Measurements from ENCODE around the gene PLCG2.

The PLCG2 gene

GRCh38 chr16:81817789-81818567 is 38.9 kb downstream of the PLCG2 start:
- no peak for DNase-seq

GRCh38 chr16:81818568-81818896 is 39.4 kb downstream of the PLCG2 start:
- DNase-seq = no peak

GRCh38 chr16:81818905-81819304 is 39.8 kb downstream of the PLCG2 start:
- DNase-seq = no peak

DNA sequence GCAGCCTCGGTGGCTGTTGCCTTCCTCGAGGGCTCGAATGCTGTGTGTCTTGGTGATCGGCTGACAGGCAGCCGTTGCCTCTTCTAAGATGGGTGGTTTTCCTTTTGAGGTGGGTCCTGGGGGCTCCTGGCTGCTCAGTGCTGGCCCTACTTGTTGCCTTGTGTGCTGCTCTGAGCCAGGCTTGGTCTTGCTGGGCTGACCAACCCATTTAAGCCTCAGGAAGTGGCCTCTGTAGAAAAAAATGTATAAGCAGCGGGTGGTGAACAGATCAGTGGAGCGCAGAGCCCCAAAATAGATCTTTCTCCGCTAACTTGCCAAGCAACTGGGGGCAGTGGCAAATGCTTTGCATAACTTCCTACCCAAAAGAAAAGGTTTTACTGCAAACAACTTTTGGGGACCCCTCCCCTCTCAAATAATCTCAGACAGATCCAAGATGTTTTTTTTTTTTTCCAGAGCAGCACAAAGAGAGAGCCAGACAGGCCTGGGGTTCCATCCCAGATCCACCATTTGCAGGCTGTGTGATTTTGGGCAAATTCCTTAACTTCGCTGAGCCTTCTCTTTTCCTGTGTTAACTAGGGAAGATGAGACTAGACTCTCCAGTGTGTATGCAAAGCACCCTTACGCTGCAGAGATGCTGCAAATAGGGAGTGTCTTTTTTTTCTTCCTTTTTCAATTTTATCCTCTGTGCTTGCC is 42.5 kb downstream of the PLCG2 start:
- DNase-seq = no peak

DNA sequence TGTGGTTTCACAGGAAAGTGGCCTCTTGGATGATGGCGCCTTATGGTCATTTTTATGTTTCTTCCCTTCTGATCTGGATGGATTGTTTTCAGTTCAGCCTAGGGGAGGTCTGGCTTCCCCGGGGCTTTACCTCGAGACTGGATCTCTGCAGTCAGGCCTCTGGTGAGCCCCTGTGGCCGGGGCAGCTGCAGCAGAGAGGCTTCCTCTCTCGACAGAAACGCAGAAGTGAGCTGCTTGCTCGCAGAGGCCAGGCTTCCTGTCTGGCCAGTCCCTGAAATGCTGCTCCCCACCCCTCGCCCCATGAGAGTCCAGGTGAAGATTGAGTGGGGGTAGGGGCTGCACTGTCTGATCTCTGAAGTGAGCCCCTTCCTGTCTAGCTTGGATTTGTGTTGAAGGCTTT is 44.0 kb downstream of the PLCG2 start:
- DNase-seq = no peak

GRCh38 chr16:81823734-81824133 is 44.6 kb downstream of the PLCG2 start:
- DNase-seq = no peak

GRCh38 chr16:81826523-81826922 is 47.4 kb downstream of the PLCG2 start:
- DNase-seq = no peak

- no peak for DNase-seq
Observed at GRCh38 chr16:81830845-81831540, 51.9 kb downstream of the PLCG2 start.

DNA sequence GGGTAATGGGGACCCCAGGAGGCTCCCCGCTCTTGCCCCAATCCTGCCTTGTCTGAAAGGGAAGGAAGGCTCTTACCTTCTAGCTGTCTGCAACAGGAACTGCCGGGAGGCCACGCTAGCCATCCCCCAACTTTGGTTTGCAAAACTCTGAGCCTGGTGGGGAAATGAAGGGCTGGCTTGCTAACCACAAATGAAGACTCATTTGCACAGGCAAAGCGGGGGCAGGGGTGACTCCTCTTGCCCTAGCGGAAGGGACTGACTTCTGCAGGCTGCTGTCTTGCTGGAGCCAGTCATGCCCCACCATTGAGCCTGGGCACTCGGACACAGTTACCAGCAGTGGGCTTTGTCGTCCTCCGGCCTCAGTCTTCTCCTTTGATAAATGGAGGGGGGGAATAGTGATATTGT is 52.6 kb downstream of the PLCG2 start:
- DNase-seq = no peak

DNA sequence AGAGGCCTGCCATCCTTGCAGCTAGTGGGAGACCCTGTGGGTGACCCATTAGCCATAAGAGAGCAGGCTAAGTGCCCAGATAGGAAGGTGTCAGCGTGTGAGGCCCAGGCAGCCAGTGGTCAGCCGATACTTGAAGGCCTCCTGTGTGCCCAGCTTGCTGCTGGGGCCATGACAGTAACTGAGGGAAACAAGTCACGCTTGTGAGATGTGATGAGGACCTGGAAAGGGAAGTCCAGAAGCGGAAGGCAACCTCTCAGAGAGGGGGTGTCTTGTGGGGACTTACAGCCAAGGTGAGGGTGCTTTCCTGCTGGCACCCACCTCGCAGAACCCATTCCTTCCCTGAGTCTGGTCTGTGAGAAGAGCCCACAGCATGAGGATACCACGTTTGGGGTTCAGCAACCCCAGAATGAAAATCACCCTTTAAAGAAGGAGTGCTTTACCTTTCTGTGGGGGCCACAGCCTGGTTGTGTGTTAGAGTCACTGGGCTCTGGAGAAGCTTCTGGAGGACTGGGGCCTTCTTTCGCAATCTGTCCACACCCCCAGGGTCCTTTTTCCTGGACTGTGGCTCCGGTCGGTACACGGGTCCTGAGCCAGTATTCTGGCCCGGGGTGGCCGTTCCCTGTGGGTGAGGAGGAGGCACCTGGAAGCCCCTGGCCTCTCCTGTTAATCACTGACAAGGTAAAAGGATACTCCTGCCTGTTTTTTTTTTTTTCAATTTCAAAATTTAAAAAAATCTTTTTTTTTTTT is 53.9 kb downstream of the PLCG2 start:
- no peak for DNase-seq

GRCh38 chr16:81833751-81834150 is 54.7 kb downstream of the PLCG2 start:
- no peak for DNase-seq

GRCh38 chr16:81834868-81835267 is 55.8 kb downstream of the PLCG2 start:
- no peak for DNase-seq

DNA sequence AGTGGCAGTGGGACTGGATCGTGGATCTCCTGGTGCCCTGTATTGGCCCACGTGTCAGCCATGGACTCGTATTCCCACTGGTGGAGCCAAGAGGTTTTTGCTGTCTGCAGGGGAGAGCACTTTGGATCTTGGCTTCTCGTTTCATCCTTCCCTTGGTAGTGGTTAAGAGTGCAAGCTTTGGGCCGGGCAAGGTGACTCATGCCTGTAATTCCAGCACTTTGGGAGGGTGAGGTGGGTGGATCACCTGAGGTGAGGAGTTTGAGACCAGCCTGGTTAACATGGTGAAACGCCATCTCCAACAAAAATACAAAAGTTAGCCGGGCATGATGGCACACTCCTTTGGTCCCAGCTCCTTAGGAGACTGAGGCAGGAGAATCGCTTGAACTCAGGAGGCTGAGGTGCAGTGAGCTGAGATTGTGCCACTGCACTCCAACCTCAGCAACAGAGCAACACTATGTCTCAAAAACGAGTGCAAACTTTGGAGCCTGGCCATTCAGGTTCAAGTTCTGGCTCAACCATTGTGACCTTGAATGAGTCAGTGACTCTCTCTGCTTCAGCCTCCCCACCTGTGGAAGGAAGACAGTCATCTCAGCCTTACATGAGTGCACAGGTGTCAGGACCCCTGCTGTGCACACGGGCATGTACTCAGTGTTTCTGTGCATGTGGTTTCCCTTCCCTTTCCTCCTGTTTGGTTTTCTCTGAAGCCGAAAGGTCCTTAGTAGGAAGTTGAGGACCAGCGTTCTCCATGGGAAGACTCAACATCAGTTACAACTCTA is 57.4 kb downstream of the PLCG2 start:
- DNase-seq = no peak

DNA sequence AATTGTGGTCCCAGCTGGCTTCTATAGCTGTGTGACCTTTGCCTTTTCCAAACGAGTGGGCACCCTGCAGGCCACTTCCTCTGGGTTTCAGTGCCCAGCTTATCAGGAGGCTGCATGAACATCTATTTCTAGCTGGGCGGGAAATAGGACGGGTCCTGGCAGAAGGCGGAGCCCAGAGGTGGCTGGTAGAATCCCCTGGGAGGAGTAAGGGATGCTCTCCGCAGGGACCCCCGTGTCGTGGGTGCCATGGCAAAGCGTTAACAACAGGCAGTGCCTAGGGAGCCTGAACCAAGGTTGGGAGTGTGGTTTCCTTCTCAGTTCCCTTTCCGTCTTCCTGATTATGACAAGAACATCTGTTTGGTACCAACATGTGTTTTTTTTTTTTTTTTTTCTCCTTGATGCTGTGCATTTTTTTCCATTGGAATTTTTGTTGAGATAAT is 58.2 kb downstream of the PLCG2 start:
- DNase-seq = no peak

DNA sequence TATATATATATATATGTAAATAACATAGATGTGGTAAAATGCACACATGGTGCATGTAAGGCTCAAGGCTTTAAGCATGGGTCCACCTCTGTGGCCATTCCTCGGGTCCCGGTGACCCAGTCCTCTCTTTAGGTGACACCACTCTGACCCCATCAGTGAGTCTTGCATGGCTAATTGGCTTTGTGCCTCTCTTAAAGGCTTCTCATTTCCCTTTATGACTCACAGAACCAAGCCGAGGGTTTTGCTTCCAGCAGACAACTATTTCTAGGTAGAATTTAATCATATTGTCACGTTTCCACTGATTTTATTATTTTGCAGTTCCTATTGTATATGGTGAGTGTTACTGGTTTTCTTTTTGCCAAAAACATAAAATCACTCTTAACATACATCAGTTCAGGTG is 59.7 kb downstream of the PLCG2 start:
- DNase-seq = no peak

- DNase-seq = no peak
Observed at GRCh38 chr16:81841722-81842121, 62.6 kb downstream of the PLCG2 start.

DNA sequence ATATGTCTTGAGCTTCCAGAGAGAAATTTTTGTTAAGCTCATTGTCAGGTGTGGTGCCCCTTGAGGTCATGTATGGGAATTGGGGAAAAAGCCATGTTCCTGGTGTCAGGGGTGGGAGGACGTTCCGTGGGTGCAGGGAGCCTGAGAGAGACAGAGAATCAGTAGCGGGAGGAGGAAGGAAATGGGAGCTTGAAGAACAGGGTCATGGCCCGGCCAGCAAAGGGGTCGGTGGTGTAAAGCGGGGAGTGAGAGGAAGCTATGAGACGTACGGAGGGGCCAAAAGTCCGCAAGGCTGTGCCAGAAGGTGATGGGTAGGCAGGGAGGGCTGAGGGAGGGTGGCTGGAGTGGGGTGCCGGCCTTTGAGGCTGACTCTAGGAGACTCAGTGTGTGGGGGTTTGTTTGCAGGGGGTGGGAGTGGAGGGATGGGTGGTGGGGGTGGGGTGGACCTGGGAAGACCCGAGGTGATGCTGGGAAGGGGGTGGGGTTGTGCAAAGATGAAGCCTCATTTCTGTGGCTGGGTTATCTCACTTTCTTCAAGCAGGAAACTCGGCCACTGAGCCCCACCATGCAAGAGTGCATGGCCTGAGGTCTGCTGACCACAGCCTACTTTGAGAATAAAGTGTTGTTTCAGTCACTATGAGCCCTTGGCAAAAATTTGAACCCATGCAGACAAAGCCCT is 63.6 kb downstream of the PLCG2 start:
- no peak for DNase-seq

DNA sequence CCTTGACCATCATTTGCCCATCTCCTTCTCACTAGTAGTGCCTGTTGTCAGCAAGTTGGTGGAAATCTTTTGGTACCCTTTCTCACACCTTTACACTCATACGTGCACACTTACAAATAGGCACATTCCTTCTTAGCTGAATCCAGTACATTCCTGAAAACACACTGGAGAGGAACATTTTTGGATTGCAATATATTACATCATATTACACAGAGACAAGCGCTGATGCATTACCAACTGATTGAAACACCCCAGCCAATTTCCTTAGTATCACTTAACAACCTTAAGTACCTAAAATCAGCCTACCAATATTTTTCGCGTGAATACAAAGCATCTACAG is 64.1 kb downstream of the PLCG2 start:
- DNase-seq = no peak

- DNase-seq = no peak
Observed at GRCh38 chr16:81843683-81844082, 64.6 kb downstream of the PLCG2 start.

- no peak for DNase-seq
Observed at GRCh38 chr16:81846105-81846504, 67.0 kb downstream of the PLCG2 start.

DNA sequence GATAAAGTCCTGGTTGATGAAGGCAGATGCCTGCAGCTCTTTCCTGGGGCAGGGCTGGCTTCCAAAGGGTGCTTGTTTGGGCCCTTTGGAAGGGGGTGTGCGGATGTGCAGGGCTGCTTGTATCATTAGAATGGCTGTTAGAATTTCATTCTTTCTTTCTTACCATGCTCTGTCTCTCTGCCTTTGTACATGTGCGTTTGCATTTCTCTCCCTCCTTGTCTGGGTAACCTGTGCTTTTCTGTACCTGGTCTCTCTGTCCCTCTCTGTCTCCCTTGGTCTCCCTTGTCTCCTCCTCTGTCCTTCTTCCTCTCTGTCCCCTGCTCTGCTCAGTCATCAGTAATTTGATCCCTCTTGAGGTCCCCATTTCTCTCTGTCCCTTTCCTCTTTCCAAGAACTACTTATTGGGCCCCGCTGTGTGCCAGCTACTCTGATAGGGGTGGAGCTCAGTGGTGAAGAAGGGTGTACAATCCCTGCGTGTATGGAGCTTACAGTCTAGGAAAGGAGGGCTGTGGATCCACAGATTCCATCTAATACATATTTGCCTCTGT is 69.3 kb downstream of the PLCG2 start:
- DNase-seq = no peak
